Stimulated activated naive CD4-positive, alpha-beta T cell treated with Interleukin-2 at 50 U/mL for 16 hours (primary cell): Measurements from ENCODE around the gene PAFAH1B1.

Experiments
- DNase-seq: peaks from one replicate; lab custom pipeline; 2025; lab: John Stamatoyannopoulos, UW

The PAFAH1B1 gene

GRCh38 chr17:2704031-2704889, 110.8 kb downstream of the PAFAH1B1 start:
- no peak for DNase-seq

- no peak for DNase-seq
Measured at GRCh38 chr17:2704890-2705248, 111.4 kb downstream of the PAFAH1B1 start.

- no peak for DNase-seq
Measured at GRCh38 chr17:2705263-2705662, 111.8 kb downstream of the PAFAH1B1 start.

- no peak for DNase-seq
Measured at GRCh38 chr17:2705888-2706795, 112.7 kb downstream of the PAFAH1B1 start.

GRCh38 chr17:2706911-2707510, 113.6 kb downstream of the PAFAH1B1 start:
- DNase-seq = no peak

- DNase-seq = no peak
Measured at GRCh38 chr17:2707721-2708584, 114.5 kb downstream of the PAFAH1B1 start.

- DNase-seq = no peak
Measured at GRCh38 chr17:2708585-2709182, 115.2 kb downstream of the PAFAH1B1 start.

GRCh38 chr17:2709183-2709661, 115.8 kb downstream of the PAFAH1B1 start:
- no peak for DNase-seq

- DNase-seq = no peak
Measured at GRCh38 chr17:2710071-2710802, 116.8 kb downstream of the PAFAH1B1 start.

GRCh38 chr17:2710803-2711607, 117.6 kb downstream of the PAFAH1B1 start:
- peak; percentile 42 for DNase-seq

- peak; percentile 96 for DNase-seq
Measured at GRCh38 chr17:2711608-2712299, 118.3 kb downstream of the PAFAH1B1 start, which contains the start of gene CLUH. Gene CLUH (minus strand): TSS chr17:2711764. CDS start chr17:2711661, 103 bp downstream.

- DNase-seq = no peak
Measured at GRCh38 chr17:2712300-2713043, 119.0 kb downstream of the PAFAH1B1 start.

GRCh38 chr17:2713881-2714280, 120.4 kb downstream of the PAFAH1B1 start:
- no peak for DNase-seq

GRCh38 chr17:2716649-2717048, 123.2 kb downstream of the PAFAH1B1 start:
- no peak for DNase-seq

GRCh38 chr17:2718150-2718938, 124.9 kb downstream of the PAFAH1B1 start:
- no peak for DNase-seq

- no peak for DNase-seq
Measured at GRCh38 chr17:2719861-2720260, 126.4 kb downstream of the PAFAH1B1 start.

GRCh38 chr17:2721603-2722002, 128.1 kb downstream of the PAFAH1B1 start:
- DNase-seq = no peak
